H1 (cell line): ENCODE measurements around the gene SBNO2. TPM values are rescaled to one million over a fixed set of nuclear protein-coding genes. Genes with fewer than 3 reads are reported as not detected.

Source experiments
- CTCF ChIA-PET: fragments of 300-600 bp; sonication (Branson Sonifier 250); formaldehyde crosslinking; loops from one replicate; lab custom pipeline; 2021; ENCODE audit not compliant: partially characterized antibody; lab: Charles Lee
- POLR2A ChIA-PET: fragments of 300-600 bp; sonication (Branson Sonifier 250); formaldehyde crosslinking; loops from one replicate; lab custom pipeline; 2021; ENCODE audit warnings: inconsistent platforms; ENCODE audit not compliant: partially characterized antibody; lab: Charles Lee
- DNase-seq, 2 experiments: peaks; one replicate each; pipeline versions ENCODE4 v3.0.0 to v3.0.0-alpha.2; 2010 to 2022; ENCODE audit warnings: low spot score in 2 of 2, low read depth in 1 of 2, mixed read lengths in 1 of 2
- FAIRE-seq: peaks from 2 replicates; lab custom pipeline; 2011; peaks lifted over from hg19 to GRCh38; lab: Jason Lieb, UNC
- H2AFZ ChIP-seq: 2 replicates; pipeline ENCODE4 v1.8.1; 2012; ENCODE audit warnings: low read length, inconsistent platforms
- H2AK5ac ChIP-seq: 2 replicates; pipeline ENCODE4 v1.6.1; 2013; ENCODE audit warnings: low read depth, low read length
- H2BK120ac ChIP-seq: replicated peaks from 2 replicates; pipeline ENCODE3; 2013; ENCODE audit warnings: low read depth, low read length, inconsistent platforms
- H2BK12ac ChIP-seq: 2 replicates; pipeline ENCODE4 v1.6.1; 2013; ENCODE audit warnings: low read depth, low read length
- H2BK15ac ChIP-seq: 2 replicates; pipeline ENCODE4 v1.6.1; 2013; ENCODE audit warnings: low read length
- H2BK20ac ChIP-seq: 2 replicates; pipeline ENCODE4 v1.6.1; 2013; ENCODE audit warnings: low read length
- H2BK5ac ChIP-seq: 2 replicates; pipeline ENCODE4 v1.6.1; 2013; ENCODE audit warnings: low read depth, low read length
- H3K14ac ChIP-seq: 2 replicates; pipeline ENCODE4 v1.6.1; 2013; ENCODE audit warnings: inconsistent platforms; ENCODE audit not compliant: insufficient read length
- H3K18ac ChIP-seq: 2 replicates; pipeline ENCODE4 v1.6.1; 2013; ENCODE audit warnings: low read length; ENCODE audit errors: extremely low read depth
- H3K23ac ChIP-seq: 2 replicates; pipeline ENCODE4 v1.6.1; 2013; ENCODE audit warnings: inconsistent platforms; ENCODE audit not compliant: insufficient read length
- H3K23me2 ChIP-seq: 2 replicates; pipeline ENCODE4 v1.6.1; 2013; ENCODE audit warnings: low read depth, low read length
- H3K27ac ChIP-seq: 2 replicates; pipeline ENCODE4 v1.6.1; 2011; ENCODE audit warnings: low read depth, low read length, inconsistent platforms
- H3K27me3 ChIP-seq, 4 experiments: replicated peaks in 1 of 4; 1 replicate in 1 of 4; 2 replicates in 3 of 4; pipeline versions ENCODE4 v1.6.1 to v1.8.1; 2011 to 2013; ENCODE audit warnings: low read length in 3 of 4, mild to moderate bottlenecking in 3 of 4, inconsistent platforms in 2 of 4, mixed read lengths in 2 of 4, moderate library complexity in 1 of 4; ENCODE audit not compliant: control insufficient read depth in 3 of 4, insufficient read depth in 3 of 4; ENCODE audit errors: extremely low read depth in 1 of 4
- H3K36me3 ChIP-seq, 4 experiments: 2 replicates each; pipeline versions ENCODE4 v1.6.1 to v1.8.1; 2011 to 2013; ENCODE audit warnings: mild to moderate bottlenecking in 4 of 4, low read length in 3 of 4, moderate library complexity in 2 of 4, control low read depth in 1 of 4, inconsistent platforms in 1 of 4; ENCODE audit not compliant: insufficient read depth in 4 of 4, control insufficient read depth in 2 of 4
- H3K4ac ChIP-seq: replicated peaks from 2 replicates; pipeline ENCODE3; 2013; ENCODE audit warnings: low read length, low read depth, mixed read lengths, inconsistent platforms; ENCODE audit not compliant: insufficient read length
- H3K4me1 ChIP-seq, 4 experiments: replicated peaks in 1 of 4; 1 replicate in 1 of 4; 2 replicates in 3 of 4; pipeline versions ENCODE4 v1.6.1 to v1.8.1; 2011 to 2013; ENCODE audit warnings: low read length in 3 of 4, inconsistent platforms in 2 of 4, mixed read lengths in 1 of 4; ENCODE audit not compliant: insufficient read depth in 4 of 4, control insufficient read depth in 3 of 4
- H3K4me2 ChIP-seq, 2 experiments: 2 replicates each; pipeline versions ENCODE4 v1.6.1 to v1.8.1; 2011 to 2013; ENCODE audit warnings: low read depth in 2 of 2, low read length in 2 of 2, control low read depth in 1 of 2, inconsistent platforms in 1 of 2, mild to moderate bottlenecking in 1 of 2; ENCODE audit not compliant: insufficient read depth in 1 of 2
- H3K4me3 ChIP-seq, 4 experiments: fragments of 200-600, 300-600 bp in 1 of 4; sonication (generic), shearing (Covaris generic), sonication (Bioruptor Twin) in 1 of 4; 2 replicates each; pipeline versions ENCODE4 v1.5.1 to v1.8.1; 2011 to 2016; ENCODE audit warnings: low read length in 4 of 4, low read depth in 3 of 4, control low read depth in 2 of 4, inconsistent platforms in 2 of 4, mild to moderate bottlenecking in 2 of 4, mixed read lengths in 1 of 4, moderate library complexity in 1 of 4; ENCODE audit not compliant: insufficient read depth in 2 of 4; ENCODE audit errors: extremely low read depth in 1 of 4
- H3K56ac ChIP-seq: replicated peaks from 2 replicates; pipeline ENCODE3; 2013; ENCODE audit warnings: low read depth, mild to moderate bottlenecking, mixed read lengths, low read length, inconsistent platforms; ENCODE audit not compliant: insufficient read length
- H3K79me1 ChIP-seq: 2 replicates; pipeline ENCODE4 v1.6.1; 2013; ENCODE audit warnings: low read depth, low read length, control low read depth
- H3K79me2 ChIP-seq, 2 experiments: 2 replicates each; pipeline versions ENCODE4 v1.6.1 to v1.8.1; 2012 to 2013; ENCODE audit warnings: low read length in 2 of 2, mild to moderate bottlenecking in 2 of 2, inconsistent platforms in 1 of 2; ENCODE audit not compliant: insufficient read depth in 2 of 2, control insufficient read depth in 1 of 2
- H3K9ac ChIP-seq, 4 experiments: replicated peaks in 1 of 4; 1 replicate in 1 of 4; 2 replicates in 3 of 4; pipeline versions ENCODE4 v1.6.1 to v1.8.1; 2011 to 2013; ENCODE audit warnings: low read depth in 3 of 4, low read length in 3 of 4, control low read depth in 2 of 4, mild to moderate bottlenecking in 2 of 4, moderate library complexity in 2 of 4, inconsistent platforms in 1 of 4; ENCODE audit errors: extremely low read depth in 1 of 4
- H3K9me3 ChIP-seq, 2 experiments: 2 replicates each; pipeline versions ENCODE4 v1.6.1 to v1.8.1; 2012 to 2013; ENCODE audit warnings: mild to moderate bottlenecking in 2 of 2, moderate library complexity in 2 of 2, control low read depth in 1 of 2, inconsistent platforms in 1 of 2, low read depth in 1 of 2, low read length in 1 of 2, mixed read lengths in 1 of 2; ENCODE audit not compliant: insufficient read depth in 2 of 2
- H4K20me1 ChIP-seq, 2 experiments: replicated peaks in 1 of 2; 2 replicates each; pipeline versions ENCODE3 to v1.8.1; 2011 to 2013; ENCODE audit warnings: inconsistent platforms in 2 of 2, low read length in 2 of 2, mild to moderate bottlenecking in 1 of 2; ENCODE audit not compliant: insufficient read depth in 2 of 2, control insufficient read depth in 1 of 2
- H4K5ac ChIP-seq: 2 replicates; pipeline ENCODE4 v1.6.1; 2013; ENCODE audit warnings: low read length, low read depth, mixed read lengths, inconsistent platforms; ENCODE audit not compliant: insufficient read length
- H4K8ac ChIP-seq: 2 replicates; pipeline ENCODE4 v1.8.0; 2013; ENCODE audit warnings: mild to moderate bottlenecking, moderate library complexity, low read length, inconsistent platforms; ENCODE audit not compliant: insufficient read depth; ENCODE audit errors: extremely low read depth
- H4K91ac ChIP-seq: replicated peaks from 2 replicates; pipeline ENCODE3; 2013; ENCODE audit warnings: low read length, mixed read lengths, inconsistent platforms; ENCODE audit not compliant: insufficient read length
- CREB1 ChIP-seq: IDR thresholded peaks from 2 replicates; pipeline ENCODE4 v1.6.1; 2012; ENCODE audit warnings: inconsistent platforms
- EGR1 ChIP-seq: IDR thresholded peaks from 2 replicates; pipeline ENCODE4 v1.6.1; 2011; ENCODE audit warnings: low read depth, low read length, borderline replicate concordance
- GTF2F1 ChIP-seq: IDR thresholded peaks from 2 replicates; pipeline ENCODE4 v1.6.1; 2012; ENCODE audit warnings: low read depth, low read length, improper control_type of control experiment, borderline replicate concordance
- HDAC2 ChIP-seq, 2 experiments: fragments of 300-600 bp in 1 of 2; sonication (generic) in 1 of 2; IDR thresholded peaks; 2 replicates each; pipeline ENCODE4 v1.6.1; 2011 to 2012; ENCODE audit warnings: low read depth in 2 of 2, low read length in 2 of 2, mild to moderate bottlenecking in 2 of 2, moderate library complexity in 2 of 2, borderline replicate concordance in 1 of 2, inconsistent platforms in 1 of 2
- JUN ChIP-seq: IDR thresholded peaks from 2 replicates; pipeline ENCODE4 v1.6.1; 2011; ENCODE audit warnings: low read depth, mild to moderate bottlenecking, improper control_type of control experiment, low read length
- KDM4A ChIP-seq: IDR thresholded peaks from one replicate; pipeline ENCODE4 v1.7.1; 2012; ENCODE audit warnings: low read depth, mild to moderate bottlenecking, moderate library complexity, low read length, inconsistent platforms; ENCODE audit not compliant: severe bottlenecking
- POLR2A ChIP-seq, 2 experiments: IDR thresholded peaks; 1 replicate in 1 of 2; 2 replicates in 1 of 2; pipeline ENCODE4 v1.6.1; 2011; ENCODE audit warnings: low read depth in 2 of 2, low read length in 2 of 2, mild to moderate bottlenecking in 2 of 2; ENCODE audit errors: control extremely low read depth in 1 of 2
- POLR2AphosphoS5 ChIP-seq: IDR thresholded peaks from 2 replicates; pipeline ENCODE4 v1.6.1; 2011; ENCODE audit warnings: low read depth, low read length
- RXRA ChIP-seq: IDR thresholded peaks from 2 replicates; pipeline ENCODE4 v1.6.1; 2011; ENCODE audit warnings: low read depth, mild to moderate bottlenecking, low read length, moderate library complexity; ENCODE audit not compliant: insufficient read depth
- SP2 ChIP-seq: IDR thresholded peaks from 2 replicates; pipeline ENCODE4 v1.6.1; 2012; ENCODE audit warnings: mild to moderate bottlenecking, low read length, inconsistent platforms
- WGBS, 2 experiments: shearing (Covaris generic) in 1 of 2; methylation state at CpG; one replicate each; pipeline versions ENCODE4 v1.1.6 to v1.1.7; 2013 to 2015; ENCODE audit warnings: low lambda C conversion rate in 2 of 2, mixed read lengths in 2 of 2, inconsistent platforms in 1 of 2, low coverage in 1 of 2, missing lambda C conversion rate in 1 of 2; ENCODE audit not compliant: insufficient replicate concordance in 2 of 2, insufficient coverage in 1 of 2, insufficient read length in 1 of 2; ENCODE audit errors: extremely low coverage in 1 of 2, missing lambda C conversion rate in 1 of 2; 5-methylcytosine and 5-hydroxymethylcytosine counted together
- polyA plus RNA-seq, 7 experiments: library from polyadenylated mRNA; depleted of rRNA in 3 of 7; stranded (reverse) in 5 of 7; unstranded in 2 of 7; fragments of >200 nt in 5 of 7; fragments of 200-250 nt in 2 of 7; gene quantifications; 1 replicate in 5 of 7; 2 replicates in 1 of 7; 4 replicates in 1 of 7; pipeline versions ENCODE4 v1.2.1 to v1.2.3, GENCODE V29; 2011 to 2013; ENCODE audit warnings: missing spikeins in 2 of 7, mixed read lengths in 2 of 7
- total RNA-seq: library from RNA; stranded (reverse); fragmentation: NEBNext Ultra II Directional; extraction: Animal tissue kit (Norgen Biotek cat#: 25700); gene quantifications from 2 replicates; pipeline ENCODE4 v1.2.1, GENCODE V29; 2021
- TF ChIP-seq, protein P1 (sequence below): IDR thresholded peaks from 2 replicates; pipeline ENCODE4 v1.6.1; 2012; ENCODE audit warnings: inconsistent platforms

SBNO2 gene
- total and polyA plus RNA-seq, 2 of the 8 experiments (the other 6 are each of a cell fraction or from before 2014, with no cell fraction given) = 12.2 to 31.4 TPM

- Histone ChIP-seq H2AFZ (no peak overlapping the region), H3K4ac (peak overlapping the region; percentile 38), H3K79me2 (no peaks in the 10 kb centered on the region; a peak in 1 of 4 replicates), H2BK20ac (no peak overlapping the region), H3K79me1 (peaks cover 4% of the 10 kb centered on the region), H4K5ac (no peak overlapping the region), H3K14ac (no peak overlapping the region), H4K8ac (peak overlapping the region; percentile 59; the same call in 1 of the 2 replicates), H4K91ac (no peak overlapping the region), H3K4me1 (peaks cover 4 to 21% (median 8%) of the 10 kb centered on the region in 4 experiments), H3K18ac (no peak overlapping the region; the same call in none of the 2 replicates), H3K27ac (peak overlapping the region; percentile 66; the same call in 1 of the 2 replicates), H3K9me3 (no peaks in the 10 kb centered on the region), H3K4me2 (peak overlapping the region; percentile 71 to 97), H3K36me3 (peaks cover 8 to 32% (median 16%) of the 10 kb centered on the region in 4 experiments; a peak in 6 of 8 replicates), H2BK5ac (peak overlapping the region; percentile 81; the same call in 1 of the 2 replicates), H2BK12ac (no peak overlapping the region), H3K56ac (peak overlapping the region; percentile 50), H3K4me3 (peak overlapping the region; percentile 57 to 93 (median 64)), H3K23me2 (peaks cover 7% of the 10 kb centered on the region; the same call in 1 of the 2 replicates), H3K27me3 (no peaks in the 10 kb centered on the region), H3K9ac (peak overlapping the region; percentile 4 to 80 (median 73); a peak in 6 of 7 replicates), H3K23ac (no peak overlapping the region), H2BK15ac (no peak overlapping the region), H2BK120ac (no peak overlapping the region), H4K20me1 (peaks cover 5 to 7% of the 10 kb centered on the region in 2 experiments), H2AK5ac (no peak overlapping the region)
- CTCF ChIA-PET = interaction anchor here (0.5 to 2.1 kb wide), 7 partner anchors 9 to 494 kb away, joined by 3 to 6 read pairs (median 5); no protein-coding TSS in a partner anchor
- DNase-seq (peak in 1 of 2 experiments; percentile 86), FAIRE-seq (no peak)
- 3% methylated on average over 11 of the region's 93 CpGs; no CpG with 5 or more reads in 1 of the 2 experiments for WGBS, 2 experiments
- POLR2A ChIA-PET = interaction anchor here (0.6 to 9.8 kb wide), 28 partner anchors 8 to 171 kb away, joined by 3 to 116 read pairs (median 4); partner anchors contain the start of genes ABCA7, ATP5F1D, CBARP and CIRBP
- TF ChIP-seq RXRA (no peak), POLR2AphosphoS5 (0 out of 2 replicates have a peak, but pooled peaks have one; percentile 2), POLR2A (IDR thresholded peaks at IDR 0.05; ENCODE audit: control extremely low read depth in 1 of 2, low read depth in 2 of 2, low read length in 2 of 2) (peak in 1 of 2 experiments; percentile 51; a peak in 2 of 3 replicates), EGR1 (peak; percentile 97), CREB1 (peak; percentile 89), JUN (no peak), SP2 (no peak), GTF2F1 (no peak), HDAC2 (IDR thresholded peaks at IDR 0.05; ENCODE audit: borderline replicate concordance in 1 of 2, low read depth in 2 of 2, low read length in 2 of 2) (peak in 1 of 2 experiments; percentile 79; a peak in 1 of 4 replicates), KDM4A (peak; percentile 24)
- TF ChIP-seq, protein P1, sequence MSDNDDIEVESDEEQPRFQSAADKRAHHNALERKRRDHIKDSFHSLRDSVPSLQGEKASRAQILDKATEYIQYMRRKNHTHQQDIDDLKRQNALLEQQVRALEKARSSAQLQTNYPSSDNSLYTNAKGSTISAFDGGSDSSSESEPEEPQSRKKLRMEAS = 0 out of 2 replicates have a peak, but pooled peaks have one; percentile 6
Measured at GRCh38 chr19:1104311-1105007, 69.6 kb downstream of the SBNO2 start.
